Karpas-422 (cell line): Measurements from ENCODE around the gene ARHGAP40. TPM values are rescaled to one million over a fixed set of nuclear protein-coding genes. Genes with fewer than 3 reads are reported as not detected.

Experiments used
- DNase-seq: peaks from one replicate; pipeline ENCODE4 v3.0.0-alpha.2; 2015
- H2AFZ ChIP-seq: fragments of 200-600 bp; sonication (generic); 2 replicates; pipeline ENCODE4 v1.6.1; 2014; ENCODE audit warnings: antibody characterized with exemption, low read length, mixed read lengths
- H3K27ac ChIP-seq: fragments of 200-600 bp; sonication (generic); 2 replicates; pipeline ENCODE4 v1.5.1; 2014; ENCODE audit warnings: mild to moderate bottlenecking, low read length, moderate library complexity
- H3K27me3 ChIP-seq: fragments of 200-600 bp; sonication (generic); 2 replicates; pipeline ENCODE4 v1.6.1; 2014; ENCODE audit warnings: low read length, mixed read lengths
- H3K36me3 ChIP-seq: fragments of 200-600 bp; sonication (generic); 2 replicates; pipeline ENCODE4 v1.6.1; 2014; ENCODE audit warnings: low read length, mixed read lengths; ENCODE audit not compliant: insufficient read depth
- H3K4me1 ChIP-seq: fragments of 200-600 bp; sonication (generic); 2 replicates; pipeline ENCODE4 v1.6.1; 2014; ENCODE audit warnings: mild to moderate bottlenecking, low read length, mixed read lengths
- H3K4me2 ChIP-seq: fragments of 200-600 bp; sonication (generic); 2 replicates; pipeline ENCODE4 v1.6.1; 2014; ENCODE audit warnings: low read length, low read depth, mild to moderate bottlenecking; ENCODE audit not compliant: poor library complexity, severe bottlenecking
- H3K4me3 ChIP-seq: fragments of 200-600 bp; sonication (generic); 2 replicates; pipeline ENCODE4 v1.5.1; 2014; ENCODE audit warnings: mild to moderate bottlenecking, antibody characterized with exemption, low read length, mixed read lengths
- H3K79me2 ChIP-seq: fragments of 200-600 bp; sonication (generic); 2 replicates; pipeline ENCODE4 v1.6.1; 2014; ENCODE audit warnings: mild to moderate bottlenecking, low read length, mixed read lengths
- H3K9ac ChIP-seq: fragments of 200-600 bp; sonication (generic); 2 replicates; pipeline ENCODE4 v1.6.0; 2014; ENCODE audit warnings: low read length
- H3K9me2 ChIP-seq: fragments of 200-600 bp; sonication (generic), shearing (Covaris generic); replicated peaks from 2 replicates; pipeline ENCODE4 v1.6.0; 2014; ENCODE audit warnings: mild to moderate bottlenecking, low read length, moderate library complexity; ENCODE audit not compliant: insufficient read depth
- H3K9me3 ChIP-seq: fragments of 300-700, 200-600 bp; sonication (generic); 2 replicates; pipeline ENCODE4 v1.6.1; 2014; ENCODE audit warnings: low read length, mixed read lengths
- H4K20me1 ChIP-seq: fragments of 200-600 bp; sonication (generic); 2 replicates; pipeline ENCODE4 v1.6.1; 2014; ENCODE audit warnings: mild to moderate bottlenecking, antibody characterized with exemption, low read length, low read depth; ENCODE audit not compliant: insufficient read depth
- total RNA-seq: library from RNA; depleted of rRNA; stranded (reverse); fragments of >200 nt; shearing (Covaris generic); gene quantifications from 2 replicates; pipeline ENCODE4 v1.2.3, GENCODE V29; 2014; ENCODE audit warnings: low replicate concordance

ARHGAP40 gene
- total RNA-seq, 1 experiment from 2014 or later, result not detected

- no peaks in the 10 kb centered on the region for H3K36me3 ChIP-seq
- no peaks in the 10 kb centered on the region for H3K27me3 ChIP-seq
- H2AFZ ChIP-seq, result no peak overlapping the region
- no peaks in the 10 kb centered on the region for H3K9me2 ChIP-seq
- no peak overlapping the region for H3K9ac ChIP-seq
- no peaks in the 10 kb centered on the region for H3K4me1 ChIP-seq
- H3K4me2 ChIP-seq, result no peak overlapping the region
- no peak overlapping the region for H3K4me3 ChIP-seq
- no peak overlapping the region for H3K27ac ChIP-seq
- H3K9me3 ChIP-seq, result no peaks in the 10 kb centered on the region
- no peaks in the 10 kb centered on the region for H3K79me2 ChIP-seq
- no peak for DNase-seq
- no peaks in the 10 kb centered on the region for H4K20me1 ChIP-seq
These were observed 68.1 kb downstream of the ARHGAP40 start for GRCh38 chr20:38669688-38670087.

- Histone ChIP-seq H3K9me3 (no peaks in the 10 kb centered on the region), H3K4me2 (no peak overlapping the region), H3K4me3 (no peak overlapping the region), H3K36me3 (no peaks in the 10 kb centered on the region), H2AFZ (no peak overlapping the region), H3K27ac (no peak overlapping the region), H3K9me2 (no peaks in the 10 kb centered on the region), H4K20me1 (no peaks in the 10 kb centered on the region), H3K9ac (no peak overlapping the region), H3K27me3 (no peaks in the 10 kb centered on the region), H3K79me2 (no peaks in the 10 kb centered on the region), H3K4me1 (no peaks in the 10 kb centered on the region)
- DNase-seq, result no peak
These were observed 69.2 kb downstream of the ARHGAP40 start for GRCh38 chr20:38670786-38671185.

GRCh38 chr20:38671186-38671585 is 69.6 kb downstream of the ARHGAP40 start:
- Histone ChIP-seq H4K20me1 (no peaks in the 10 kb centered on the region), H3K9me2 (no peaks in the 10 kb centered on the region), H3K9me3 (no peaks in the 10 kb centered on the region), H3K9ac (no peak overlapping the region), H3K36me3 (no peaks in the 10 kb centered on the region), H2AFZ (no peak overlapping the region), H3K27me3 (no peaks in the 10 kb centered on the region), H3K4me2 (no peak overlapping the region), H3K4me1 (no peaks in the 10 kb centered on the region), H3K79me2 (no peaks in the 10 kb centered on the region), H3K27ac (no peak overlapping the region), H3K4me3 (no peak overlapping the region)
- no peak for DNase-seq

GRCh38 chr20:38671701-38672292 is 70.2 kb downstream of the ARHGAP40 start:
- Histone ChIP-seq H3K27me3 (no peaks in the 10 kb centered on the region), H3K4me3 (no peak overlapping the region), H3K4me2 (no peak overlapping the region), H3K9me2 (no peaks in the 10 kb centered on the region), H3K9me3 (no peaks in the 10 kb centered on the region), H3K27ac (no peak overlapping the region), H3K79me2 (no peaks in the 10 kb centered on the region), H3K36me3 (no peaks in the 10 kb centered on the region), H4K20me1 (no peaks in the 10 kb centered on the region), H3K9ac (no peak overlapping the region), H2AFZ (no peak overlapping the region), H3K4me1 (no peaks in the 10 kb centered on the region)
- DNase-seq, result no peak

- no peaks in the 10 kb centered on the region for H3K9me3 ChIP-seq
- no peak overlapping the region for H3K9ac ChIP-seq
- H4K20me1 ChIP-seq, result no peaks in the 10 kb centered on the region
- no peaks in the 10 kb centered on the region for H3K27me3 ChIP-seq
- H2AFZ ChIP-seq, result no peak overlapping the region
- no peak overlapping the region for H3K4me2 ChIP-seq
- no peaks in the 10 kb centered on the region for H3K4me1 ChIP-seq
- no peaks in the 10 kb centered on the region for H3K36me3 ChIP-seq
- H3K27ac ChIP-seq, result no peak overlapping the region
- H3K4me3 ChIP-seq, result no peak overlapping the region
- H3K79me2 ChIP-seq, result no peaks in the 10 kb centered on the region
- H3K9me2 ChIP-seq, result no peaks in the 10 kb centered on the region
- no peak for DNase-seq
These were observed 70.9 kb downstream of the ARHGAP40 start for GRCh38 chr20:38672504-38672903.

- Histone ChIP-seq H3K27me3 (no peaks in the 10 kb centered on the region), H3K4me1 (no peaks in the 10 kb centered on the region), H3K9me2 (no peaks in the 10 kb centered on the region), H4K20me1 (no peaks in the 10 kb centered on the region), H3K27ac (no peak overlapping the region), H3K36me3 (no peaks in the 10 kb centered on the region), H3K9ac (no peak overlapping the region), H3K79me2 (no peaks in the 10 kb centered on the region), H3K4me2 (no peak overlapping the region), H3K9me3 (no peaks in the 10 kb centered on the region), H2AFZ (no peak overlapping the region), H3K4me3 (no peak overlapping the region)
- no peak for DNase-seq
These were observed 71.7 kb downstream of the ARHGAP40 start for GRCh38 chr20:38673261-38673660.

- no peaks in the 10 kb centered on the region for H3K36me3 ChIP-seq
- H4K20me1 ChIP-seq, result no peaks in the 10 kb centered on the region
- no peak overlapping the region for H3K9ac ChIP-seq
- H3K27me3 ChIP-seq, result no peaks in the 10 kb centered on the region
- no peak overlapping the region for H3K4me2 ChIP-seq
- H3K27ac ChIP-seq, result no peak overlapping the region
- no peaks in the 10 kb centered on the region for H3K4me1 ChIP-seq
- H3K79me2 ChIP-seq, result no peaks in the 10 kb centered on the region
- no peaks in the 10 kb centered on the region for H3K9me2 ChIP-seq
- no peaks in the 10 kb centered on the region for H3K9me3 ChIP-seq
- no peak for DNase-seq
- H3K4me3 ChIP-seq, result no peak overlapping the region
- H2AFZ ChIP-seq, result no peak overlapping the region
These were observed 72.1 kb downstream of the ARHGAP40 start for GRCh38 chr20:38673725-38674091.

- Histone ChIP-seq H2AFZ (no peak overlapping the region), H3K27ac (no peak overlapping the region), H3K27me3 (no peaks in the 10 kb centered on the region)
These were observed 72.6 kb downstream of the ARHGAP40 start for GRCh38 chr20:38674092-38674764.

More at GRCh38 chr20:38674092-38674764, 72.6 kb downstream of the ARHGAP40 start:
- Histone ChIP-seq H3K9me3 (no peaks in the 10 kb centered on the region), H4K20me1 (no peaks in the 10 kb centered on the region), H3K9me2 (no peaks in the 10 kb centered on the region), H3K4me1 (no peaks in the 10 kb centered on the region), H3K36me3 (no peaks in the 10 kb centered on the region), H3K4me2 (no peak overlapping the region), H3K79me2 (no peaks in the 10 kb centered on the region), H3K4me3 (no peak overlapping the region), H3K9ac (no peak overlapping the region)
- DNase-seq, result no peak
